GM06990 (cell line): Measurements from ENCODE around the gene CAPN9.

Experiments used
- DNase-seq: peaks from one replicate; pipeline ENCODE4 v3.0.0-alpha.2; 2011; ENCODE audit not compliant: insufficient read length; ENCODE audit errors: extremely low read depth
- H3K27me3 ChIP-seq: replicated peaks from 2 replicates; pipeline ENCODE4 v1.6.0; 2011; ENCODE audit warnings: low read length; ENCODE audit not compliant: control insufficient read depth, insufficient read depth
- H3K36me3 ChIP-seq: 2 replicates; pipeline ENCODE4 v1.5.1; 2011; ENCODE audit warnings: low read length; ENCODE audit not compliant: control insufficient read depth, insufficient read depth
- H3K4me3 ChIP-seq: replicated peaks from 2 replicates; pipeline ENCODE4 v1.5.1; 2011; ENCODE audit warnings: low read depth, mild to moderate bottlenecking, control low read depth, low read length
- TF ChIP-seq, protein P1 (sequence below): IDR thresholded peaks from 2 replicates; pipeline ENCODE4 v1.5.1; 2011; ENCODE audit warnings: low read length, control low read depth, mild to moderate bottlenecking, inconsistent platforms; ENCODE audit not compliant: insufficient read depth, poor library complexity, severe bottlenecking

CAPN9 gene

DNA sequence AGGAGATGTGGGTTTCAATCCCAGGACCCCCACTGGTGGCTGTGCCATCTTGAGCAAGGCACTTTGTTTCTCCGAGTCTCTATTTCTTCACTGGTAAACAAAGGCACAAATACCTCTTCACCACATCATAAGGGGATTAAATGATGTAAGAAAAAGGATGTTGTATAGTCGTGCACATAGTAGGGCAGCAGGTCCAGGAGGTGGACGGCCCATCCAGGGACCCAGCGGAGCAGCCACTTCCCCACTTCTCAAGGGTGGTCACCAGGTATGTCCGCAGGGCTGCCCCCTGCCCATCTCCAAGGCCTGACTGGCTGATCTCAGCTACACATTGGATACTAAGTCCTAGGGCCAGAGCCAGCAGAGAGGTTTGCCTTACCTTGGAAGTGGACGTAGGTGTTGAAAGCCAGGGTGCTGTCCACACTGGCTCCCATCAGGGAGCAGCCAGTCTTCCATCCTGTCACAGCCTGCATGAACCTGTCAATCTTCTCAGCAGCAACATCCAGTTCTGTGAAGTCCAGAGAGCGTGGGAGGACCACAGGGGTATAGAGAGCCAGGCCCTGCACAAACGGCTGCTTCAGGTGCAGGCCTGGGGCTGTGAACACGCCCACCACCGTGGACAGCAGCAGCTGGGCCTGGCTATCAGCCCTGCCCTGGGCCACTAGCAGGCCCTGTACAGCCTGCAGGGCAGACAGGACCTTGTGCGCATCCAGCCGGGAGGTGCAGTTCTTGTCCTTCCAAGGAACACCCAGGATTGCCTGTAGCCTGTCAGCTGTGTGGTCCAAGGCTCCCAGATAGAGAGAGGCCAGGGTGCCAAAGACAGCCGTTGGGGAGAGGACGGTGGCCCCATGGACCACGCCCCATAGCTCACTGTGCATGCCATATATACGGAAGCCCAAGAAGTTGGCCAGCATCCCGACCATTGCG, 37.3 kb upstream of the CAPN9 start:
- Histone ChIP-seq H3K4me3 (no peak overlapping the region), H3K36me3 (no peaks in the 10 kb centered on the region), H3K27me3 (no peaks in the 10 kb centered on the region; the same call in 1 of the 2 replicates)
- TF ChIP-seq, protein P1, sequence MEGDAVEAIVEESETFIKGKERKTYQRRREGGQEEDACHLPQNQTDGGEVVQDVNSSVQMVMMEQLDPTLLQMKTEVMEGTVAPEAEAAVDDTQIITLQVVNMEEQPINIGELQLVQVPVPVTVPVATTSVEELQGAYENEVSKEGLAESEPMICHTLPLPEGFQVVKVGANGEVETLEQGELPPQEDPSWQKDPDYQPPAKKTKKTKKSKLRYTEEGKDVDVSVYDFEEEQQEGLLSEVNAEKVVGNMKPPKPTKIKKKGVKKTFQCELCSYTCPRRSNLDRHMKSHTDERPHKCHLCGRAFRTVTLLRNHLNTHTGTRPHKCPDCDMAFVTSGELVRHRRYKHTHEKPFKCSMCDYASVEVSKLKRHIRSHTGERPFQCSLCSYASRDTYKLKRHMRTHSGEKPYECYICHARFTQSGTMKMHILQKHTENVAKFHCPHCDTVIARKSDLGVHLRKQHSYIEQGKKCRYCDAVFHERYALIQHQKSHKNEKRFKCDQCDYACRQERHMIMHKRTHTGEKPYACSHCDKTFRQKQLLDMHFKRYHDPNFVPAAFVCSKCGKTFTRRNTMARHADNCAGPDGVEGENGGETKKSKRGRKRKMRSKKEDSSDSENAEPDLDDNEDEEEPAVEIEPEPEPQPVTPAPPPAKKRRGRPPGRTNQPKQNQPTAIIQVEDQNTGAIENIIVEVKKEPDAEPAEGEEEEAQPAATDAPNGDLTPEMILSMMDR = no peak
- DNase-seq = no peak

DNA sequence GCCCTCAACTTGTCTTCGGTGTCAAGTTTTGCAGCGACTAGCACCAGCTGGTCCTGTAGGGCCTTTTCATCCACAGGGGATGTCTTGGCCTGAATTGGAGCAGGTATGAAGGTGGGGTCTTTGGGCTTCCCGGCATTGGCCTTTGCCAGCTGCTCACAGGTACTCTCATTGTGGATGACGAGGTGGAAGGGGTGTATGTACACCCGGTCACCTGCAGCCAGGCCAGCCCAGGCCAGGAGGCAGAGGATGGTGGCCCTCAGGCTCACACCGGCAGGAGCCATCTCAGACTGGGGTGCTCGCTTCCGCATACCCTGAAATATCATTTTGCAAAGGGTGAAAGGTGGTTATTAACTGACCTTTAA, 36.7 kb upstream of the CAPN9 start:
- TF ChIP-seq, protein P1 = no peak

DNA sequence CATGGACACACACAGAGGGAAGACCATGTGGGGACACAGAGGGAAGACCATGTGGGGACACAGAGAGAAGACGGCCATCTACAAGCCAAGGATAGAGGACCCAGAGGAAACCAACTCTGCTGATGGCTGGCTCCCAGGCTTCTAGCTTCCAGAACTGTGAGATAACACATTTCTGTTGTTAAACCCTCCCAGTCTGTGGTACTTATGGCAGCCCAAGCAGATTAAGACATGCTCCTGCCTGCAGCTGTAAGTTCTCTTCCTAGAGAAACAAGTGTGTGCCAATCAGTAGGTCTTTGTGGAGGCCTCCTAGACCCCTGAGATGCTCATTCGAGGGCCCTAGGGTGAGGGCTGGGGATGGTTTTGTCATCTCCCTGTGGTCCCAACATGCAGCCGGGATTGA, 35.9 kb upstream of the CAPN9 start:
- no peaks in the 10 kb centered on the region for H3K36me3 ChIP-seq
- no peak for DNase-seq
- TF ChIP-seq, protein P1 = no peak
- no peaks in the 10 kb centered on the region; the same call in 1 of the 2 replicates for H3K27me3 ChIP-seq
- H3K4me3 ChIP-seq = no peak overlapping the region

More for the DNA sequence above, 36.7 kb upstream of the CAPN9 start:
- DNase-seq = no peak
- H3K4me3 ChIP-seq = no peak overlapping the region
- no peaks in the 10 kb centered on the region; the same call in 1 of the 2 replicates for H3K27me3 ChIP-seq
- H3K36me3 ChIP-seq = no peaks in the 10 kb centered on the region

DNA sequence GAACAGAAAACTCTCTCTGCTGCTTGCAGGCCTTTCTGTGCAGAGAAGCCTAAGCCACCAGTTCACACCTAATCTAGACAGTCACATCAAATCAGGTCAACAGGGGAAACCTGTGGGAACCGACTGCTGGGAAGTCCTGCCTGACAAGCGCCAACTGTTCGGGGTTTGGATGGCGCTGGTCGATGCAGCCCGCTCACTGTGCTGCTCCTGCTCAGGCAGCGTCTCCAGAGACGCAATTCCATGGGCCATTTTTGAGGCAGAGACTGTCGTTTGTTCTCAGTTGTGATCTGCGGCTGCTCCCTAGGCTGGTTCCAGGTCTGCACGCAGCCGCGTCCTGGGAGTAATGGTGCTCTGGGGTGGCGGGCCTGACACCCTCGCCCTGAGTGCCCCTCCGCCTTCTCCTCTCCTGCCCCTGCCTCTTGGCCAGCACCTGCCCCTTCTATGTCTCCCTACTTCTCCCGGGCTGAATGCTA, 34.7 kb upstream of the CAPN9 start:
- TF ChIP-seq, protein P1 = no peak
- DNase-seq = no peak
- Histone ChIP-seq H3K36me3 (no peaks in the 10 kb centered on the region), H3K27me3 (no peaks in the 10 kb centered on the region; the same call in 1 of the 2 replicates), H3K4me3 (no peak overlapping the region)

DNA sequence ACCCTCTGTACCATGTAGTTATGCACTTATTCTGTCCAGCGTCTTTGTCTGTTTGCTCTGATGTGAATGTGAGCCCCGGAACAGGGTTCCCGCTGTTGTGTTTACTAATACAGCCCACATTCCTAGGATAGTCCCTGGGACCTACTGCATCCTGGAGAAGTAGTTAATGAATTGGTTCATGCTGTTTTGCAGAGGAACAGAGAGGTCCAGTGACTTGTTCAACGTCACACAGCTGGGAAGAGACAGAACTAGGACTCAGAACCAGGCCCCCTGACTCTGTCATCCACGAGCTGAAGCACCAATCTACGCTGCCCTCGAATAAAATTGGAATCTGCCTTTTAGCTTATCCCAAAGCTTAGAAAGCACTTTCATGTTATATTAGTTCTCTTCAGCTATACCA, 34.0 kb upstream of the CAPN9 start:
- Histone ChIP-seq H3K27me3 (no peaks in the 10 kb centered on the region; the same call in 1 of the 2 replicates), H3K4me3 (no peak overlapping the region), H3K36me3 (no peaks in the 10 kb centered on the region)
- TF ChIP-seq, protein P1 = no peak
- no peak for DNase-seq

DNA sequence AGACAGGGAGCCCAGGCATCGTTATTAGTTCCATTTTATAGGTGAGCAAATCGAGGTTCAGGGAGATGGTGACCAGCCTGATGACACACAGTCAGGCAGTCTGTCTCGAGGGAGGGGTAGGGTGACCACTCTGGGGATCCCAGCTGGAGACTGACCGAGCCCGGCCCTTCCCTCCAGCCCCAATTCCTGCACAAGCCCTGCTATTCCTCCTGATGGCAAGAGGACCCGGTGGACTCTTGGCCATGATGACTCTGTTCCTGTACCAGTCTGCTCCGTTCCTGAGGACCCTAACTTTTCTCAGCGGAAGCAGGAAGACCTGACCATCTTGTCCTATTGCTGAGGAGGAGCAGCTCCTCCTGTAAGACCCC, 33.7 kb upstream of the CAPN9 start:
- TF ChIP-seq, protein P1 = no peak
- no peaks in the 10 kb centered on the region for H3K36me3 ChIP-seq
- H3K27me3 ChIP-seq = no peaks in the 10 kb centered on the region; the same call in 1 of the 2 replicates
- no peak for DNase-seq
- no peak overlapping the region for H3K4me3 ChIP-seq
